ENCODE data around the gene KLB. TPM values are rescaled to one million over a fixed set of nuclear protein-coding genes. Genes with fewer than 3 reads are reported as not detected.

Gene KLB
- total and polyA plus RNA-seq, 4 donors: 0.06 to 0.80 (median 0.38) TPM

DNA sequence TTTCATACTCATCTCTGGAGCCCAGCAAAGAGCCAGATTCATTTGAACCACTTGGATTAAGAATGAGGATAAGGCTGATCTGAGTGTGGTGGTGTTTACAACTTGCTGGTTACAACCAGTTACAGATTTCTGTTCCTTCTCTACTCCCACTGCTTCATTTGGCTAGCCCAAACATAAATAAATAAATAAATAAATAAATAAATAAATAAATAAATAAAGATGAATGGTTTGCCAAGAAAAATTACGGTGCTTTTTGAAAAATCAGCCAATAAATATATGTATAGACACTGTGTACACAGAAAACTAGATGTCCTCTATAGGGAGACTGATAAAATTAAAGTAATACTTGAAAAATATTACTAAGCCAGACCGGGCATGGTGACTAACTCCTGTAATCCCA lies 34.9 kb downstream of the KLB start:
- H3K27me3 ChIP-seq (ENCODE audit: control insufficient read depth in 3 of 3, insufficient read depth in 3 of 3, low read length in 2 of 3): no peaks in the 10 kb centered on the region
- 92 to 95% methylated on average over 2 of the region's 2 CpGs for WGBS, 2 donors
- no peak overlapping the region for H3K4me3 ChIP-seq
- ATAC-seq (ENCODE audit: insufficient read depth, low FRiP score) (no peak), DNase-seq (no peak)
- no peak overlapping the region for H3K9ac ChIP-seq (ENCODE audit: insufficient read depth in 1 of 2, low read length in 2 of 2)
- TF ChIP-seq, protein P1, sequence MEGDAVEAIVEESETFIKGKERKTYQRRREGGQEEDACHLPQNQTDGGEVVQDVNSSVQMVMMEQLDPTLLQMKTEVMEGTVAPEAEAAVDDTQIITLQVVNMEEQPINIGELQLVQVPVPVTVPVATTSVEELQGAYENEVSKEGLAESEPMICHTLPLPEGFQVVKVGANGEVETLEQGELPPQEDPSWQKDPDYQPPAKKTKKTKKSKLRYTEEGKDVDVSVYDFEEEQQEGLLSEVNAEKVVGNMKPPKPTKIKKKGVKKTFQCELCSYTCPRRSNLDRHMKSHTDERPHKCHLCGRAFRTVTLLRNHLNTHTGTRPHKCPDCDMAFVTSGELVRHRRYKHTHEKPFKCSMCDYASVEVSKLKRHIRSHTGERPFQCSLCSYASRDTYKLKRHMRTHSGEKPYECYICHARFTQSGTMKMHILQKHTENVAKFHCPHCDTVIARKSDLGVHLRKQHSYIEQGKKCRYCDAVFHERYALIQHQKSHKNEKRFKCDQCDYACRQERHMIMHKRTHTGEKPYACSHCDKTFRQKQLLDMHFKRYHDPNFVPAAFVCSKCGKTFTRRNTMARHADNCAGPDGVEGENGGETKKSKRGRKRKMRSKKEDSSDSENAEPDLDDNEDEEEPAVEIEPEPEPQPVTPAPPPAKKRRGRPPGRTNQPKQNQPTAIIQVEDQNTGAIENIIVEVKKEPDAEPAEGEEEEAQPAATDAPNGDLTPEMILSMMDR (IDR thresholded peaks at IDR 0.05; ENCODE audit: control extremely low read depth, extremely low read depth): no peak
- peaks cover 0 to under 1% (median 0%) of the 10 kb centered on the region in 5 donors for H3K4me1 ChIP-seq (ENCODE audit: control insufficient read depth in 5 of 5, insufficient read depth in 5 of 5, low read length in 5 of 5)
- no peak overlapping the region for H3K27ac ChIP-seq (ENCODE audit: low read depth in 1 of 2, low read length in 1 of 2)
- H3K36me3 ChIP-seq (ENCODE audit: control insufficient read depth in 4 of 4, insufficient read depth in 4 of 4, low read length in 4 of 4): no peaks in the 10 kb centered on the region
- H3K9me3 ChIP-seq (ENCODE audit: control insufficient read depth in 4 of 4, insufficient read depth in 3 of 4, low read length in 3 of 4): no peaks in the 10 kb centered on the region

DNA sequence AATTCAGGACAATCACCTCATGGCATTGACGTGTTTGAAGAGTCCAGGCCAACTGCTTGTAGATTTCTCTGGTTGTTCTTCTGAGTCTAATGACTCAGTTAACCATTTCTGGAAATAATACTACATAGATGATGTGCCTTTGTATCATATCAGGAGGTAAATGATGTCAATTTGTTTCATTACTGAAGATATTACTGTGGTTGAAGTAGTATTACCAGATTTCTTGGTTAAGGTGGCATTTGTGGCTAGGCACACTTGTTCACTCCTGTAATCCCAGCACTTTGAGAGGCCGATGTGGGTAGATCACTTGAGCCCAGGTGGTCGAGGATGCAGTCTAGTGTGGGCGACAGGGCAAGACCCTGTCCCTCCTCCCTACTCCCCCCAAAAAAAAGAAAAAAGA lies 36.3 kb downstream of the KLB start:
- Histone ChIP-seq H3K9me3 (ENCODE audit: control insufficient read depth in 4 of 4, insufficient read depth in 3 of 4, low read length in 3 of 4) (no peaks in the 10 kb centered on the region), H3K36me3 (ENCODE audit: control insufficient read depth in 4 of 4, insufficient read depth in 4 of 4, low read length in 4 of 4) (no peaks in the 10 kb centered on the region), H3K27ac (ENCODE audit: low read depth in 1 of 2, low read length in 1 of 2) (no peak overlapping the region), H3K27me3 (ENCODE audit: control insufficient read depth in 3 of 3, insufficient read depth in 3 of 3, low read length in 2 of 3) (no peaks in the 10 kb centered on the region), H3K9ac (ENCODE audit: insufficient read depth in 1 of 2, low read length in 2 of 2) (no peak overlapping the region), H3K4me1 (ENCODE audit: control insufficient read depth in 5 of 5, insufficient read depth in 5 of 5, low read length in 5 of 5) (peaks cover 0 to 7% (median 5%) of the 10 kb centered on the region in 5 donors), H3K4me3 (no peak overlapping the region)
- DNase-seq: no peak
- no peak for ATAC-seq (ENCODE audit: insufficient read depth, low FRiP score)
- TF ChIP-seq, protein P1 (IDR thresholded peaks at IDR 0.05; ENCODE audit: control extremely low read depth, extremely low read depth): no peak
- WGBS, 2 donors: 82 to 85% methylated on average over 4 of the region's 4 CpGs

DNA sequence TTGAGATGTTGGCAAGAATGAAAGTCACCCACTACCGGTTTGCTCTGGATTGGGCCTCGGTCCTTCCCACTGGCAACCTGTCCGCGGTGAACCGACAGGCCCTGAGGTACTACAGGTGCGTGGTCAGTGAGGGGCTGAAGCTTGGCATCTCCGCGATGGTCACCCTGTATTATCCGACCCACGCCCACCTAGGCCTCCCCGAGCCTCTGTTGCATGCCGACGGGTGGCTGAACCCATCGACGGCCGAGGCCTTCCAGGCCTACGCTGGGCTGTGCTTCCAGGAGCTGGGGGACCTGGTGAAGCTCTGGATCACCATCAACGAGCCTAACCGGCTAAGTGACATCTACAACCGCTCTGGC lies 39.7 kb downstream of the KLB start:
- peaks cover under 1 to 3% (median 1%) of the 10 kb centered on the region in 4 donors for H3K36me3 ChIP-seq (ENCODE audit: control insufficient read depth in 4 of 4, insufficient read depth in 4 of 4, low read length in 4 of 4)
- H3K4me3 ChIP-seq: no peak overlapping the region
- 82 to 86% methylated on average over 20 of the region's 20 CpGs for WGBS, 2 donors
- TF ChIP-seq, protein P1 (IDR thresholded peaks at IDR 0.05; ENCODE audit: control extremely low read depth, extremely low read depth): no peak
- H3K27me3 ChIP-seq (ENCODE audit: control insufficient read depth in 3 of 3, insufficient read depth in 3 of 3, low read length in 2 of 3): no peaks in the 10 kb centered on the region
- H3K9me3 ChIP-seq (ENCODE audit: control insufficient read depth in 4 of 4, insufficient read depth in 3 of 4, low read length in 3 of 4): no peaks in the 10 kb centered on the region
- ATAC-seq (ENCODE audit: insufficient read depth, low FRiP score) (no peak), DNase-seq (no peak)
- peak overlapping the region in 1 of 2 donors; percentile 29 for H3K27ac ChIP-seq (ENCODE audit: low read depth in 1 of 2, low read length in 1 of 2)
- peaks cover 0 to 7% (median 5%) of the 10 kb centered on the region in 5 donors for H3K4me1 ChIP-seq (ENCODE audit: control insufficient read depth in 5 of 5, insufficient read depth in 5 of 5, low read length in 5 of 5)
- peak overlapping the region in 1 of 2 donors; percentile 28 for H3K9ac ChIP-seq (ENCODE audit: insufficient read depth in 1 of 2, low read length in 2 of 2)

Data from lung (tissue), 12 donors.